ENCODE data around the gene P2RX2.

DNA sequence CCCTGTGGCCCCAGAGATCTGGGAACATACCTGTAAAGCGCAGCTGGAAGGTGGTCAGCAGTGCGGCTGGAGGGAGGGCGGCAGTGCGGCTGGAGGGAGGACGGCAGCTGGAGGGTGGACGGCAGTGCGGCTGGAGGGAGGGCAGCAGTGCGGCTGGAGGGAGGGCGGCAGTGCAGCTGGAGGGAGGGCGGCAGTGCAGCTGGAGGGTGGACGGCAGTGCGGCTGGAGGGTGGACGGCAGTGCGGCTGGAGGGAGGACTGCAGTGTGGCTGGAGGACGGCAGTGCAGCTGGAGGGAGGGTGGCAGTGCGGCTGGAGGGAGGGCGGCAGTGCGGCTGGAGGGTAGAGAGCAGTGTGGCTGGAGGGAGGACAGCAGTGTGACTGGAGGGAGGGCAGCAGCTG is 31.6 kb upstream of the P2RX2 start:
- TF ChIP-seq CTCF (IDR thresholded peaks at IDR 0.05), result no peak
- TF ChIP-seq POLR2A (IDR thresholded peaks at IDR 0.05), result no peak
- TF ChIP-seq EP300 (IDR thresholded peaks at IDR 0.05), result no peak
